ENCODE data around the gene NTNG2.

DNA sequence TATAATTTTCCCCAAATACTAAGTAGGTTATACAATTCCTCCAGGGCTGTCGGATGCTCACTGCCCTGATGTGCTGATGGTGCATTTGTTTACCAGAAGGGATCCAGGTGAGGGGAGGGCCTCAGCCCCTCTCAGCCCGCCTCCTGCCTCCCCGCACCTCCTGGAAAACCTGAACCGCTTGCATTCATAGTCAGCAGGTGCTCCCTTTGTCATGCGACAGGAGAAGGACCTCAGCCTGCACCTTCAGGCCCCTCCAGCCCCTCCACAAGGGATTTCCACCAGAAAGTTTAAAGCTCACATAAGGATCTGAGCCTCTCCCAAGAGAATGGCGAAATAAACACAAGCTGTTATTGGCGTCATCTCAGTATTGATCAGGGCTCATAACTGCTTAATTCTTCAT, 36.5 kb upstream of the NTNG2 start:
- TF ChIP-seq, protein P1, sequence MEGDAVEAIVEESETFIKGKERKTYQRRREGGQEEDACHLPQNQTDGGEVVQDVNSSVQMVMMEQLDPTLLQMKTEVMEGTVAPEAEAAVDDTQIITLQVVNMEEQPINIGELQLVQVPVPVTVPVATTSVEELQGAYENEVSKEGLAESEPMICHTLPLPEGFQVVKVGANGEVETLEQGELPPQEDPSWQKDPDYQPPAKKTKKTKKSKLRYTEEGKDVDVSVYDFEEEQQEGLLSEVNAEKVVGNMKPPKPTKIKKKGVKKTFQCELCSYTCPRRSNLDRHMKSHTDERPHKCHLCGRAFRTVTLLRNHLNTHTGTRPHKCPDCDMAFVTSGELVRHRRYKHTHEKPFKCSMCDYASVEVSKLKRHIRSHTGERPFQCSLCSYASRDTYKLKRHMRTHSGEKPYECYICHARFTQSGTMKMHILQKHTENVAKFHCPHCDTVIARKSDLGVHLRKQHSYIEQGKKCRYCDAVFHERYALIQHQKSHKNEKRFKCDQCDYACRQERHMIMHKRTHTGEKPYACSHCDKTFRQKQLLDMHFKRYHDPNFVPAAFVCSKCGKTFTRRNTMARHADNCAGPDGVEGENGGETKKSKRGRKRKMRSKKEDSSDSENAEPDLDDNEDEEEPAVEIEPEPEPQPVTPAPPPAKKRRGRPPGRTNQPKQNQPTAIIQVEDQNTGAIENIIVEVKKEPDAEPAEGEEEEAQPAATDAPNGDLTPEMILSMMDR (IDR thresholded peaks at IDR 0.05) = no peak
- TF ChIP-seq EZH2 (IDR thresholded peaks at IDR 0.05) = no peak
